Measurements from ENCODE around the gene CDC27. TPM values are rescaled to one million over a fixed set of nuclear protein-coding genes. Genes with fewer than 3 reads are reported as not detected.

CDC27 gene
- total RNA-seq, 1 experiment from 2014 or later = 83.3 TPM

- TF ChIP-seq HMGXB4 (CRISPR knock-in tag; IDR thresholded peaks at IDR 0.05) = 0 out of 2 replicates have a peak, but pooled peaks have one; percentile 19
These were observed at the start of gene CDC27 (continued) for GRCh38 chr17:47188876-47189731.

GRCh38 chr17:47238321-47239010 is 49.4 kb upstream of the CDC27 start:
- CTCF ChIA-PET = no interaction called here
- TF ChIP-seq HMGXB4 (CRISPR knock-in tag; IDR thresholded peaks at IDR 0.05) (no peak), CTCF (IDR thresholded peaks at IDR 0.05) (no peak), ZBTB43 (CRISPR knock-in tag; IDR thresholded peaks at IDR 0.05) (no peak), ZNF423 (CRISPR knock-in tag; IDR thresholded peaks at IDR 0.05) (no peak)
- no peaks in the 10 kb centered on the region for H3K27me3 Mint-ChIP-seq (ENCODE audit: low read depth)

GRCh38 chr17:47237841-47238240 is 48.7 kb upstream of the CDC27 start:
- Mint-ChIP-seq H3K27ac (no peak overlapping the region), H3K36me3 (no peaks in the 10 kb centered on the region), H3K4me1 (0 out of 2 replicates have a peak, but pooled peaks cover 4% of the 10 kb centered on the region), H3K27me3 (ENCODE audit: low read depth) (no peaks in the 10 kb centered on the region), H3K4me3 (no peak overlapping the region), H3K9me3 (no peaks in the 10 kb centered on the region)
- DNase-seq (ENCODE audit: low spot score) (no peak), ATAC-seq (no peak)
- ChIA-PET CTCF (no interaction called here), POLR2A (no interaction called here)
- no peak for TF ChIP-seq ATF3 (CRISPR knock-in tag; conservative IDR thresholded peaks at IDR 0.05)
- no peak for TF ChIP-seq TCF7 (CRISPR knock-in tag; IDR thresholded peaks at IDR 0.05; ENCODE audit: low read depth)
- no peak for TF ChIP-seq HMGXB4 (CRISPR knock-in tag; IDR thresholded peaks at IDR 0.05)
- no peak for TF ChIP-seq SOX15 (CRISPR knock-in tag; IDR thresholded peaks at IDR 0.05)
- TF ChIP-seq MLX (CRISPR knock-in tag; IDR thresholded peaks at IDR 0.05) = no peak
- TF ChIP-seq CREB1 (CRISPR knock-in tag; IDR thresholded peaks at IDR 0.05) = no peak
- TF ChIP-seq ATF1 (CRISPR knock-in tag; IDR thresholded peaks at IDR 0.05) = no peak
- no peak for TF ChIP-seq PRDM15 (CRISPR knock-in tag; IDR thresholded peaks at IDR 0.05)
- no peak for TF ChIP-seq NFYB (CRISPR knock-in tag; conservative IDR thresholded peaks at IDR 0.05; ENCODE audit: low read depth)
- TF ChIP-seq TP53 (CRISPR knock-in tag; IDR thresholded peaks at IDR 0.05) = no peak
- TF ChIP-seq ERG (CRISPR knock-in tag; IDR thresholded peaks at IDR 0.05) = no peak
- no peak for TF ChIP-seq GRHL2 (CRISPR knock-in tag; IDR thresholded peaks at IDR 0.05; ENCODE audit: insufficient replicate concordance, severe bottlenecking)

More at GRCh38 chr17:47238321-47239010, 49.4 kb upstream of the CDC27 start:
- DNase-seq (ENCODE audit: low spot score) (no peak), ATAC-seq (no peak)
- no peak overlapping the region for H3K27ac Mint-ChIP-seq
- POLR2A ChIA-PET = no interaction called here
- H3K4me1 Mint-ChIP-seq = 0 out of 2 replicates have a peak, but pooled peaks cover 4% of the 10 kb centered on the region
- no peaks in the 10 kb centered on the region for H3K36me3 Mint-ChIP-seq
- H3K4me3 Mint-ChIP-seq = no peak overlapping the region
- H3K9me3 Mint-ChIP-seq = no peaks in the 10 kb centered on the region

Data from WTC11 (cell line).